T-cell (primary cell): ENCODE results near the gene CSNK1D. TPM values are rescaled to one million over a fixed set of nuclear protein-coding genes. Genes with fewer than 3 reads are reported as not detected.
A peak's percentile ranks its signal among the peaks of the same experiment; 100 is the strongest.

ENCODE experiments used
- ATAC-seq, 4 experiments: fragments of 200-7000 bp in 3 of 4; fragments of 150-1000 bp in 1 of 4; cut with Tn5 transposase; replicated peaks in 1 of 4; 1 replicate in 3 of 4; 2 replicates in 1 of 4; pipeline ENCODE4 v1.10.0; 2021; ENCODE audit warnings: moderate library complexity in 3 of 4, mild to moderate bottlenecking in 2 of 4, moderate number of reproducible peaks in 1 of 4
- CTCF ChIA-PET, 2 donors: fragments of 300-600 bp; sonication (Branson Sonifier 250); formaldehyde crosslinking; loops; one replicate each; lab custom pipeline; 2022; ENCODE audit warnings: antibody characterized with exemption in 2 of 2; lab: Charles Lee
- POLR2A ChIA-PET, 2 donors: fragments of 300-600 bp; sonication (Branson Sonifier 250); formaldehyde crosslinking; loops; one replicate each; lab custom pipeline; 2022; ENCODE audit warnings: antibody characterized with exemption in 2 of 2; lab: Charles Lee
- DNase-seq, 35 experiments: peaks; one replicate each; pipeline versions ENCODE4 v3.0.0 to v3.0.0-alpha.2; 2013 to 2023
- H3K27ac ChIP-seq: one replicate; pipeline ENCODE4 v1.5.1; 2013; ENCODE audit warnings: low read length
- H3K27me3 ChIP-seq, 2 experiments: replicated peaks in 1 of 2; 1 replicate in 1 of 2; 2 replicates in 1 of 2; pipeline versions ENCODE4 v1.6.1 to v1.7.0; 2013; ENCODE audit warnings: low read length in 1 of 2, mixed read lengths in 1 of 2; ENCODE audit not compliant: control insufficient read depth in 2 of 2, insufficient read depth in 2 of 2; ENCODE audit errors: extremely low read depth in 1 of 2
- H3K36me3 ChIP-seq, 2 donors: 1 replicate in 1 of 2; 2 replicates in 1 of 2; pipeline versions ENCODE4 v1.6.1 to v1.7.0; 2013; ENCODE audit warnings: low read length in 1 of 2; ENCODE audit not compliant: control insufficient read depth in 2 of 2, insufficient read depth in 1 of 2; ENCODE audit errors: extremely low read depth in 1 of 2
- H3K4me1 ChIP-seq, 2 experiments: 1 replicate in 1 of 2; 2 replicates in 1 of 2; pipeline versions ENCODE4 v1.6.1 to v1.7.0; 2013; ENCODE audit warnings: low read length in 2 of 2, mixed read lengths in 1 of 2; ENCODE audit not compliant: insufficient read depth in 2 of 2, control insufficient read depth in 1 of 2; ENCODE audit errors: extremely low read depth in 1 of 2
- H3K4me3 ChIP-seq, 2 donors: 1 replicate in 1 of 2; 2 replicates in 1 of 2; pipeline versions ENCODE4 v1.5.1 to v1.7.0; 2013; ENCODE audit warnings: mild to moderate bottlenecking in 2 of 2, low read length in 1 of 2, moderate library complexity in 1 of 2; ENCODE audit not compliant: control insufficient read depth in 1 of 2; ENCODE audit errors: extremely low read depth in 1 of 2
- H3K9me3 ChIP-seq: 2 replicates; pipeline ENCODE4 v1.7.0; 2013
- H3K27ac Mint-ChIP-seq, 2 donors: one replicate each; pipeline ENCODE4 v1.8.0; 2020 to 2021; ENCODE audit warnings: mild to moderate bottlenecking in 2 of 2, mixed read lengths in 2 of 2
- H3K27me3 Mint-ChIP-seq, 2 donors: one replicate each; pipeline ENCODE4 v1.8.0; 2021 to 2022; ENCODE audit warnings: mixed read lengths in 2 of 2
- H3K36me3 Mint-ChIP-seq: one replicate; pipeline ENCODE4 v1.8.0; 2021; ENCODE audit warnings: mixed read lengths
- H3K4me1 Mint-ChIP-seq, 3 donors: one replicate each; pipeline ENCODE4 v1.8.0; 2020 to 2022; ENCODE audit warnings: mixed read lengths in 3 of 3, mild to moderate bottlenecking in 1 of 3
- H3K4me3 Mint-ChIP-seq, 3 donors: one replicate each; pipeline ENCODE4 v1.8.0; 2020 to 2022; ENCODE audit warnings: mild to moderate bottlenecking in 3 of 3, mixed read lengths in 3 of 3, moderate library complexity in 3 of 3
- H3K9me3 Mint-ChIP-seq, 3 donors: one replicate each; pipeline ENCODE4 v1.8.0; 2020 to 2022; ENCODE audit warnings: mixed read lengths in 3 of 3
- WGBS: methylation state at CpG from one replicate; pipeline ENCODE4 v1.1.5; 2013; ENCODE audit warnings: missing lambda C conversion rate; ENCODE audit not compliant: insufficient coverage; 5-methylcytosine and 5-hydroxymethylcytosine counted together
- total RNA-seq, 35 experiments: library from RNA in 6 of 35; stranded (reverse) in 6 of 35; fragments of 120-200 nt in 1 of 35; gene quantifications; one replicate each; pipeline versions ENCODE4 v1.2.1 to v1.2.4 and lab custom pipeline; 2013 to 2026

The CSNK1D gene
- total RNA-seq, 5 donors from 2014 or later (not counting 1 experiment from before 2014, with no cell fraction given), result 177 to 273 (median 194) TPM

DNA sequence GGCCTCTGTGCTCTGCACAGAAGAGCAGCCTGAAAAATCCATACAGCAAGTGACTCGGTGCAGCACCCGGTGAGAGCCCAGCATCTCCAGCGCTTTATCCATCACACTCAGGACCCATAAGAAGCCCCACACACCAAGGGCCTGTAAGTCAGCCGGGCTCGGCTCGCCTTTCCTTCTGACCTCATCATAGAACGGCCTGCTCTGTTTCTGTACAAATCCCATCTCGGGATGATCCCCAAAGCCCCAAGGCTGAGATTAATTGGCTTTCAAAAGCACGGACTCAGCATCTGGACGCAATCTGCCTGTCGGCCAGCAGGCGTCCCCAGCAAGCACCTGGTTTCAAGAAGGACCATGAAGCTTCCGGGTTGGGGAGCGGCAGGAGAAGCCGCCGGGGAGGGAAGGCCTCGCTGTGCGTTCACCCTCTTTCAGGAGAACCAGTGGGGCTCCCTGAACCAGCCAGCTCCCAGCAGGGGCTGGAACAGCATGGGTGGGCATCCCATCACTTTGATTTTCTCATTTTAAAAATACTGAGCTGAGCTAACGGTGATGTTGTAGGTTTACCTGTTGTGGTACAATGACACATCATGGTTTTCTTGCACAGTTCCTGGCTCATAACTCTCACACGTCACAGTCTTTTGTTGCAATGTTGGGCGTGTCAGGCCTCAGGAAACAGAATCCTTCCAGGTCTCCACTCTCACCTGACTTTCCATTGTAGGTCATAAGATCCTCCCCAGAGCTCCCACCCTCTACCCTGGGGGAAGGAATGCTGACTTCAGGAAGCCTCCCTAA lies 67.6 kb downstream of the CSNK1D start:
- Mint-ChIP-seq H3K27me3 (no peaks in the 10 kb centered on the region), H3K9me3 (no peaks in the 10 kb centered on the region), H3K4me1 (peaks cover 38 to 50% (median 45%) of the 10 kb centered on the region in 3 donors), H3K27ac (peak overlapping the region; percentile 96 to 97), H3K4me3 (peak overlapping the region; percentile 39 to 54 (median 40)), H3K36me3 (no peaks in the 10 kb centered on the region)
- peaks cover 7 to 30% of the 10 kb centered on the region in 2 experiments for H3K4me1 ChIP-seq
- DNase-seq (peak; percentile 64 to 88 (median 76)), ATAC-seq (peak; percentile 81 to 82 (median 82))
- no peaks in the 10 kb centered on the region for H3K9me3 ChIP-seq
- ChIA-PET POLR2A (interaction anchor here in 1 of 2 donors (0.6 kb wide), 2 partner anchors 82 to 83 kb away, joined by 4 to 6 read pairs; no protein-coding TSS in a partner anchor), CTCF (interaction anchor here in 1 of 2 donors (0.6 to 1.0 kb wide), 9 partner anchors 23 to 168 kb away, joined by 3 to 6 read pairs (median 3); partner anchors contain the start of genes CD7, DCXR and SLC16A3)
- no peaks in the 10 kb centered on the region for H3K36me3 ChIP-seq
- no peaks in the 10 kb centered on the region for H3K27me3 ChIP-seq
- 13% methylated on average over 16 of the region's 21 CpGs for WGBS
- H3K27ac ChIP-seq, result peak overlapping the region; percentile 94
- peak overlapping the region in 1 of 2 donors; percentile 21 for H3K4me3 ChIP-seq

- H3K9me3 ChIP-seq, result no peaks in the 10 kb centered on the region
- no peaks in the 10 kb centered on the region for H3K27me3 Mint-ChIP-seq
- H3K36me3 Mint-ChIP-seq, result no peaks in the 10 kb centered on the region
- no peaks in the 10 kb centered on the region for H3K9me3 Mint-ChIP-seq
- DNase-seq (no peak), ATAC-seq (peak in 1 of 4 experiments; percentile 22)
- no peaks in the 10 kb centered on the region for H3K27me3 ChIP-seq
- peak overlapping the region; percentile 96 to 97 for H3K27ac Mint-ChIP-seq
- ChIA-PET CTCF (interaction anchor here in 1 of 2 donors (0.9 kb wide), 2 partner anchors 78 to 88 kb away, joined by 3 to 6 read pairs; no protein-coding TSS in a partner anchor), POLR2A (no interaction called here)
- H3K4me1 ChIP-seq, result peaks cover 9 to 36% of the 10 kb centered on the region in 2 experiments
- peak overlapping the region in 1 of 3 donors; percentile 39 for H3K4me3 Mint-ChIP-seq
- peaks cover 46 to 57% (median 53%) of the 10 kb centered on the region in 3 donors for H3K4me1 Mint-ChIP-seq
- 75% methylated on average over 24 of the region's 25 CpGs for WGBS
- H3K4me3 ChIP-seq, result no peak overlapping the region
- no peaks in the 10 kb centered on the region for H3K36me3 ChIP-seq
- H3K27ac ChIP-seq, result peak overlapping the region; percentile 94
Measured at GRCh38 chr17:82204831-82205719, 68.4 kb downstream of the CSNK1D start.

DNA sequence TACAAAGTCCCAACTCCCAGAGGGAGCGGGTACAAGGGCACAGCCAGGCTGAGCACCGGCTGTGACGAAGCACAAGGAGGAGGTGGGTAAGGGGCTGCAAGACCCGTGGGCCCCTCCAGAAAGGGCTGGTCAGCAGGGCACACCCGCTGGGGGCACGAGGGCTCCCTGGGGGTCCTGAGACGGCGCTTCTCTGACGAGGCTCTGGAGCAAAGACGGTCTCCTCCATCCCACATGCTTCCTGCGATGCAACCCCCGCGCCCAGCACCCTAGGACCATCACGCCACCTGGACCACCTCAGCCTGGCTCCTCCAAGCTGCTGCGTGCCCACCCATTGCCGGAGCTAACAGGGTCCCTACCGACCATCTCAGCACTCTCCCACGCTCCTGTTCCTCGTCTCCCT lies 69.6 kb downstream of the CSNK1D start:
- no peaks in the 10 kb centered on the region for H3K36me3 ChIP-seq
- no peak overlapping the region for H3K4me3 Mint-ChIP-seq

GRCh38 chr17:82202981-82203380 lies 70.5 kb downstream of the CSNK1D start:
- Mint-ChIP-seq H3K4me1 (peaks cover 60 to 67% (median 63%) of the 10 kb centered on the region in 3 donors), H3K27ac (peak overlapping the region; percentile 55 to 72), H3K4me3 (no peak overlapping the region), H3K27me3 (no peaks in the 10 kb centered on the region), H3K36me3 (peaks cover 5% of the 10 kb centered on the region), H3K9me3 (no peaks in the 10 kb centered on the region)
- Histone ChIP-seq H3K9me3 (no peaks in the 10 kb centered on the region), H3K4me1 (peaks cover 14 to 54% of the 10 kb centered on the region in 2 experiments), H3K27ac (no peak overlapping the region), H3K27me3 (no peaks in the 10 kb centered on the region), H3K4me3 (no peak overlapping the region), H3K36me3 (peaks cover 0 to 2% of the 10 kb centered on the region in 2 donors)
- POLR2A ChIA-PET, result no interaction called here
- CTCF ChIA-PET, result no interaction called here
- 50% methylated on average over 4 of the region's 10 CpGs for WGBS
- DNase-seq (no peak), ATAC-seq (no peak)

More for the DNA sequence above, 69.6 kb downstream of the CSNK1D start:
- Histone ChIP-seq H3K4me1 (peaks cover 14 to 47% of the 10 kb centered on the region in 2 experiments), H3K27me3 (no peaks in the 10 kb centered on the region), H3K9me3 (no peaks in the 10 kb centered on the region), H3K27ac (no peak overlapping the region), H3K4me3 (no peak overlapping the region)
- Mint-ChIP-seq H3K4me1 (peaks cover 51 to 62% (median 59%) of the 10 kb centered on the region in 3 donors), H3K36me3 (no peaks in the 10 kb centered on the region), H3K27ac (no peak overlapping the region), H3K27me3 (no peaks in the 10 kb centered on the region), H3K9me3 (no peaks in the 10 kb centered on the region)
- DNase-seq, result no peak
- ChIA-PET CTCF (interaction anchor here in 1 of 2 donors (0.6 kb wide), 1 partner anchor 196 kb away, joined by 3 read pairs; no protein-coding TSS in a partner anchor), POLR2A (interaction anchor here in 1 of 2 donors (0.6 kb wide), 1 partner anchor 94 kb away, joined by 3 read pairs; no protein-coding TSS in a partner anchor)
- ATAC-seq, result no peak
- WGBS, result 88% methylated on average over 19 of the region's 19 CpGs

DNA sequence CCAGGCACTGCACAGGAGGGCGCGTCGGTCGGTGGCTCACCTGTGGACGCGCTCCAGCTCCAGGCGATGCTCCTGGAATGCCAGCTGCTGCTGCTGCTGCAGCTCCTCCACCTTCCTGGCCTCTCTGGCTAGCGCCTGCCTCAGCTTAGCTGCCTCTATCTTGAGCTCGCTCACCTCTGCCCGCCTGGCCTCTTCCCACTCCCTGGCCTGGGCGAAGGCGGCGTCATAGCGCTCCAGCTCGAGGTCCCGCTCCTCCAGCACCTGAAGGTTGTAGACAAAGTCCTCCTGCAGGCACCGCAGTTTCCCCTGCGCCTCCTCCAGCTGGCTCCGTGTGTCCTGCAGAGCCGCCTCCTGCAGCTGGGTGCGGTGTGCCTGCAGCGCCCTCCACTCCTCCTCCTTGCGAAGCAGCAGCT lies 72.0 kb downstream of the CSNK1D start:
- Histone ChIP-seq H3K9me3 (no peaks in the 10 kb centered on the region), H3K4me3 (no peak overlapping the region), H3K36me3 (peaks cover 0 to 8% of the 10 kb centered on the region in 2 donors), H3K27me3 (no peaks in the 10 kb centered on the region), H3K4me1 (peaks cover 14 to 53% of the 10 kb centered on the region in 2 experiments), H3K27ac (peak overlapping the region; percentile 56)
- ChIA-PET CTCF (interaction anchor here in 1 of 2 donors (1.0 to 1.6 kb wide), 3 partner anchors 10 to 97 kb away, joined by 4 to 6 read pairs (median 6); no protein-coding TSS in a partner anchor), POLR2A (interaction anchor here in 1 of 2 donors (1.1 kb wide), 1 partner anchor 96 kb away, joined by 4 read pairs; no protein-coding TSS in a partner anchor)
- DNase-seq (peak in 3 of 35 experiments; percentile 21 to 32 (median 28)), ATAC-seq (no peak)
- peaks cover 12% of the 10 kb centered on the region for H3K36me3 Mint-ChIP-seq
- no peaks in the 10 kb centered on the region for H3K27me3 Mint-ChIP-seq
- WGBS, result 84% methylated on average over 23 of the region's 23 CpGs
- peaks cover 58 to 64% (median 59%) of the 10 kb centered on the region in 3 donors for H3K4me1 Mint-ChIP-seq
- peak overlapping the region in 1 of 3 donors; percentile 77 for H3K4me3 Mint-ChIP-seq
- H3K9me3 Mint-ChIP-seq, result no peaks in the 10 kb centered on the region
- peak overlapping the region; percentile 43 to 55 for H3K27ac Mint-ChIP-seq
